Vagina (tissue), 2 donors: Measurements from ENCODE around the gene ZIC2. TPM values are rescaled to one million over a fixed set of nuclear protein-coding genes. Genes with fewer than 3 reads are reported as not detected.
A peak's percentile ranks its signal among the peaks of the same experiment; 100 is the strongest.

Experiments used
- DNase-seq, 2 donors: peaks; one replicate each; pipeline ENCODE4 v3.0.0-alpha.2; 2017; ENCODE audit errors: extremely low spot score in 2 of 2
- H3K27ac ChIP-seq: fragments of 200-600 bp; sonication (generic); one replicate; pipeline ENCODE4 v1.5.1; 2019
- H3K27me3 ChIP-seq: fragments of 200-600 bp; sonication (generic); one replicate; pipeline ENCODE4 v1.5.1; 2019
- H3K36me3 ChIP-seq, 2 donors: fragments of 200-600 bp; sonication (generic); one replicate each; pipeline ENCODE4 v1.5.1; 2017 to 2019
- H3K4me1 ChIP-seq: fragments of 200-600 bp; sonication (generic); one replicate; pipeline ENCODE4 v1.5.1; 2019
- H3K4me3 ChIP-seq, 2 donors: fragments of 200-600 bp; sonication (generic); 1 replicate in 1 of 2; 2 replicates in 1 of 2; pipeline ENCODE4 v1.5.1; 2016 to 2019
- H3K9me3 ChIP-seq: fragments of 200-600 bp; sonication (generic); one replicate; pipeline ENCODE4 v1.5.1; 2019
- POLR2A ChIP-seq, 2 donors: fragments of 450-650 bp; IDR thresholded peaks; one replicate each; pipeline ENCODE4 v1.6.1; 2017; ENCODE audit warnings: antibody characterized with exemption in 2 of 2, mild to moderate bottlenecking in 2 of 2, moderate library complexity in 2 of 2
- POLR2AphosphoS5 ChIP-seq, 2 donors: sonication (generic); formaldehyde crosslinking; IDR thresholded peaks; one replicate each; pipeline ENCODE4 v1.9.0; 2017; ENCODE audit warnings: antibody characterized with exemption in 2 of 2, mild to moderate bottlenecking in 2 of 2, low read depth in 1 of 2; ENCODE audit not compliant: insufficient read depth in 1 of 2
- intact Hi-C: fragments of 100-400 bp; cut with DNase I; formaldehyde crosslinking; loops from one replicate; pipeline ENCODE4 v1.15.1; 2023
- total RNA-seq: library from RNA; depleted of rRNA; stranded (reverse); fragments of >200 nt; gene quantifications from one replicate; pipeline ENCODE4 v1.2.3, GENCODE V29; 2016
- TF ChIP-seq, protein P1 (sequence below), 3 experiments: fragments of 450-650 bp in 2 of 3; fragments of 200-600 bp in 1 of 3; sonication (generic) in 1 of 3; IDR thresholded peaks; one replicate each; pipeline ENCODE4 v1.5.1; 2017 to 2019; ENCODE audit warnings: antibody characterized with exemption in 3 of 3, mild to moderate bottlenecking in 2 of 3, moderate library complexity in 2 of 3

ZIC2 gene
- total RNA-seq, 1 donor from 2014 or later = not detected

GRCh38 chr13:99980201-99980823 is 1.3 kb upstream of the ZIC2 start:
- no peak for TF ChIP-seq POLR2A (IDR thresholded peaks at IDR 0.05)
- TF ChIP-seq, protein P1, sequence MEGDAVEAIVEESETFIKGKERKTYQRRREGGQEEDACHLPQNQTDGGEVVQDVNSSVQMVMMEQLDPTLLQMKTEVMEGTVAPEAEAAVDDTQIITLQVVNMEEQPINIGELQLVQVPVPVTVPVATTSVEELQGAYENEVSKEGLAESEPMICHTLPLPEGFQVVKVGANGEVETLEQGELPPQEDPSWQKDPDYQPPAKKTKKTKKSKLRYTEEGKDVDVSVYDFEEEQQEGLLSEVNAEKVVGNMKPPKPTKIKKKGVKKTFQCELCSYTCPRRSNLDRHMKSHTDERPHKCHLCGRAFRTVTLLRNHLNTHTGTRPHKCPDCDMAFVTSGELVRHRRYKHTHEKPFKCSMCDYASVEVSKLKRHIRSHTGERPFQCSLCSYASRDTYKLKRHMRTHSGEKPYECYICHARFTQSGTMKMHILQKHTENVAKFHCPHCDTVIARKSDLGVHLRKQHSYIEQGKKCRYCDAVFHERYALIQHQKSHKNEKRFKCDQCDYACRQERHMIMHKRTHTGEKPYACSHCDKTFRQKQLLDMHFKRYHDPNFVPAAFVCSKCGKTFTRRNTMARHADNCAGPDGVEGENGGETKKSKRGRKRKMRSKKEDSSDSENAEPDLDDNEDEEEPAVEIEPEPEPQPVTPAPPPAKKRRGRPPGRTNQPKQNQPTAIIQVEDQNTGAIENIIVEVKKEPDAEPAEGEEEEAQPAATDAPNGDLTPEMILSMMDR (IDR thresholded peaks at IDR 0.05) = no peak
- no peak for TF ChIP-seq POLR2AphosphoS5 (IDR thresholded peaks at IDR 0.05; ENCODE audit: insufficient read depth in 1 of 2, low read depth in 1 of 2)
- Histone ChIP-seq H3K27ac (no peak overlapping the region), H3K36me3 (no peaks in the 10 kb centered on the region), H3K27me3 (peaks cover 67% of the 10 kb centered on the region), H3K4me1 (peaks cover 21% of the 10 kb centered on the region), H3K4me3 (peak overlapping the region; percentile 46 to 49), H3K9me3 (no peaks in the 10 kb centered on the region)
- no peak for DNase-seq
- intact Hi-C loops = no loop called here

DNA sequence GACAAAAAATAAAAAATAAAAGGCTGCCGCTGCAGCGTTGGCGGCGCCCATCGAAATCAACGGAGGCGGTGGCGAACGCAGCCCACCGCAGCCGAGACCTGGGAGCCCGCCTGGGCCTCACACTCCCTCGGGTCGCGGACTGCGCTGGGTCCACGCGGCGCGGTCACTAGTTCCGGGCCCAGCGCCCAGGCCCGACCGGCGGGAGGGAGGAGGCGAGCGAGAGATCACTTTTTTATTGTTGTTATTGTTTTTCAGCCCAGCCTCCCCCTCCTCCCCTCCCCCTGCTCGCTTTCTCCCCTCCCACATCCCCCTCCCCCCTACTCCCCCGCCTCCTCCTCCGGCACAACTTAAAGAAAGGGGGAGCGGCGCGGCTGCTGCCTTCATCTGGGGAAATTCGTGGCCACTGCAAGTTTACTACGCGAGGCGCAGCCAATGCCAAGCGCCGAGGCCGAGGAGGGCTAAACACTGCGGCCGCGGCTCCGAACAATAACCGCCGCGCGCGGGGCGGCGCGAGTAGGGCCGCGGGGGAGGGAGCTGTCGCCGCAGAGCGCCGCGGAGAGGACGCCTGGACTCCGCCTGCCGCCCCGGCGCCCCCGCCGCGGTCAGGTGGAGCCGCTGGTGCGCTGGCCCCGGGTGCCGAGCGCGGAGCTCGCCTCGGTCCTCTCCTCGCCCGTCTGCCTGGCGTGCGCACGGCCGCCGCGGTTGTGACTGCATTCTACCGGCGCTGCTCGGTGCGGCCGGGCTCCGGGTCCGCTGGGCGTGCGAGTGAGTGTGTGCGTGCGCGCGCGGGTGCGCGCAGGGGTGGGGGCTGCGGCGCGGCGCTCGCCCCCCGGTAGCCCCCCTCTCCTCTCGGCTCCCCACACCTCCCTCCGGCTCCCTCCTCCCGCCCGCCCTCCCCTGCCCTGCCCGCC is 505 bp upstream of the ZIC2 start:
- Histone ChIP-seq H3K9me3 (no peaks in the 10 kb centered on the region), H3K36me3 (no peaks in the 10 kb centered on the region), H3K4me3 (peak overlapping the region; percentile 46 to 49), H3K27ac (no peak overlapping the region), H3K27me3 (peaks cover 59% of the 10 kb centered on the region), H3K4me1 (peaks cover 21% of the 10 kb centered on the region)
- no peak for TF ChIP-seq POLR2AphosphoS5 (IDR thresholded peaks at IDR 0.05; ENCODE audit: insufficient read depth in 1 of 2, low read depth in 1 of 2)
- TF ChIP-seq POLR2A (IDR thresholded peaks at IDR 0.05) = no peak
- TF ChIP-seq, protein P1 (IDR thresholded peaks at IDR 0.05) = no peak
- peak in 1 of 2 donors; percentile 18 for DNase-seq
- intact Hi-C loops = no loop called here

- DNase-seq = peak in 1 of 2 donors; percentile 64
- H3K27me3 ChIP-seq = peaks cover 62% of the 10 kb centered on the region
- H3K4me3 ChIP-seq = peak overlapping the region; percentile 46 to 49
- H3K27ac ChIP-seq = no peak overlapping the region
- no peaks in the 10 kb centered on the region for H3K9me3 ChIP-seq
- intact Hi-C loops = no loop called here
- peaks cover 21% of the 10 kb centered on the region for H3K4me1 ChIP-seq
- H3K36me3 ChIP-seq = no peaks in the 10 kb centered on the region
- TF ChIP-seq POLR2A (IDR thresholded peaks at IDR 0.05) = no peak
These were observed 599 bp downstream of the ZIC2 start for GRCh38 chr13:99982036-99982730.

GRCh38 chr13:99982731-99983498 is 1.3 kb downstream of the ZIC2 start:
- peaks cover 58% of the 10 kb centered on the region for H3K27me3 ChIP-seq
- no peak overlapping the region for H3K27ac ChIP-seq
- no peaks in the 10 kb centered on the region for H3K9me3 ChIP-seq
- peaks cover 21% of the 10 kb centered on the region for H3K4me1 ChIP-seq
- H3K4me3 ChIP-seq = no peak overlapping the region
- no peaks in the 10 kb centered on the region for H3K36me3 ChIP-seq
- no peak for TF ChIP-seq POLR2A (IDR thresholded peaks at IDR 0.05)
- TF ChIP-seq, protein P1 (IDR thresholded peaks at IDR 0.05) = no peak
- DNase-seq = peak in 1 of 2 donors; percentile 69
- intact Hi-C loops = no loop called here
